Stimulated activated CD8-positive, alpha-beta memory T cell treated with anti-CD3 and anti-CD28 coated beads, Interleukin-7, amount 100 ng/mL, for 1 hour (primary cell): ENCODE measurements around the gene OR10AD1.
"Not testable (repeated sequence)": the region's sequence is repeated elsewhere in the genome, so short reads cannot be mapped to it uniquely, and the experiment has no call there.

Source experiments
- DNase-seq, 2 donors: peaks; one replicate each; pipeline ENCODE4 v3.0.0-alpha.2; 2020; ENCODE audit warnings: low read depth in 2 of 2

OR10AD1 gene

GRCh38 chr12:48160807-48161206 is 42.3 kb downstream of the OR10AD1 start:
- DNase-seq: no peak

- DNase-seq: no peak
Measured at GRCh38 chr12:48160046-48160445, 43.0 kb downstream of the OR10AD1 start.

- no peak for DNase-seq
Measured at GRCh38 chr12:48157889-48158370, 45.2 kb downstream of the OR10AD1 start.

- DNase-seq: peak; percentile 98 to 99
Measured at GRCh38 chr12:48157018-48157888, 45.8 kb downstream of the OR10AD1 start, which contains the start of gene ASB8. TSS of gene ASB8 (minus strand) at chr12:48157515. CDS start at chr12:48153496, 4,019 bp downstream.

- DNase-seq: no peak
Measured at GRCh38 chr12:48156652-48157017, 46.5 kb downstream of the OR10AD1 start.

GRCh38 chr12:48155786-48156185 is 47.3 kb downstream of the OR10AD1 start:
- not testable (repeated sequence) for DNase-seq
